HepG2 (cell line): ENCODE data around the gene MSL2. TPM values are rescaled to one million over a fixed set of nuclear protein-coding genes. Genes with fewer than 3 reads are reported as not detected.

Experiments used
- BCL3 ChIP-seq: sonication (generic); formaldehyde crosslinking; IDR thresholded peaks from 2 replicates; pipeline ENCODE4 v1.5.1; 2020; ENCODE audit warnings: mild to moderate bottlenecking, missing genetic modification reagents, moderate library complexity
- BCL6 ChIP-seq: IDR thresholded peaks from 2 replicates; pipeline ENCODE4 v1.6.1; 2016; ENCODE audit warnings: missing genetic modification reagents, missing compliant biosample characterization
- GFI1 ChIP-seq: sonication (generic); formaldehyde crosslinking; IDR thresholded peaks from 2 replicates; pipeline ENCODE4 v1.5.0; 2020; ENCODE audit warnings: missing genetic modification reagents, mild to moderate bottlenecking, borderline replicate concordance
- HOXD1 ChIP-seq: sonication (generic); formaldehyde crosslinking; IDR thresholded peaks from 2 replicates; pipeline ENCODE4 v1.5.0; 2020; ENCODE audit warnings: missing genetic modification reagents
- KMT2A ChIP-seq: sonication (generic); formaldehyde crosslinking; IDR thresholded peaks from 2 replicates; pipeline ENCODE4 v1.4.0; 2020; ENCODE audit warnings: missing genetic modification reagents
- MIER3 ChIP-seq: IDR thresholded peaks from 2 replicates; pipeline ENCODE4 v1.6.1; 2016; ENCODE audit warnings: missing compliant biosample characterization, borderline replicate concordance
- PPARG ChIP-seq: conservative IDR thresholded peaks from 2 replicates; pipeline ENCODE4 v1.6.1; 2016; ENCODE audit warnings: missing biosample characterization, missing genetic modification reagents
- SALL1 ChIP-seq: sonication (generic); formaldehyde crosslinking; IDR thresholded peaks from 2 replicates; pipeline ENCODE4 v1.8.0; 2022; ENCODE audit warnings: mild to moderate bottlenecking, missing genetic modification reagents
- TAF15 ChIP-seq: fragments of 200-400 bp; formaldehyde crosslinking; IDR thresholded peaks from one replicate; pipeline ENCODE4 v1.6.1; 2018; ENCODE audit warnings: mild to moderate bottlenecking, low read depth, low read length; ENCODE audit not compliant: poor library complexity, severe bottlenecking
- ZBTB2 ChIP-seq: sonication (generic); formaldehyde crosslinking; IDR thresholded peaks from 2 replicates; pipeline ENCODE4 v1.8.0; 2022; ENCODE audit warnings: low read depth, missing genetic modification reagents
- ZFYVE20 ChIP-seq: sonication (generic); formaldehyde crosslinking; IDR thresholded peaks from 2 replicates; pipeline ENCODE4 v1.8.0; 2023; ENCODE audit warnings: low read depth, mild to moderate bottlenecking, moderate library complexity, missing genetic modification reagents, borderline replicate concordance
- ZKSCAN8 ChIP-seq: IDR thresholded peaks from 2 replicates; pipeline ENCODE4 v1.6.1; 2016; ENCODE audit warnings: borderline replicate concordance, missing genetic modification reagents, missing compliant biosample characterization
- ZMYM3 ChIP-seq: sonication (generic); formaldehyde crosslinking; IDR thresholded peaks from 2 replicates; pipeline ENCODE4 v1.5.1; 2020; ENCODE audit warnings: mild to moderate bottlenecking, missing genetic modification reagents
- ZNF10 ChIP-seq: sonication (generic); formaldehyde crosslinking; IDR thresholded peaks from 2 replicates; pipeline ENCODE4 v1.4.0; 2020; ENCODE audit warnings: mild to moderate bottlenecking, low read depth, missing genetic modification reagents, borderline replicate concordance
- ZNF598 ChIP-seq: sonication (generic); formaldehyde crosslinking; IDR thresholded peaks from 2 replicates; pipeline ENCODE4 v1.5.1; 2020; ENCODE audit warnings: mild to moderate bottlenecking, missing genetic modification reagents, borderline replicate concordance
- ZUFSP ChIP-seq: sonication (generic); formaldehyde crosslinking; IDR thresholded peaks from 2 replicates; pipeline ENCODE4 v1.9.0; 2021; ENCODE audit warnings: missing genetic modification reagents, mild to moderate bottlenecking, borderline replicate concordance
- polyA plus RNA-seq, 8 experiments: library from polyadenylated mRNA; depleted of rRNA in 3 of 8; stranded (reverse) in 7 of 8; unstranded in 1 of 8; fragments of >200 nt; fragmentation: Illumina TruSeq in 4 of 8; extraction: Trizol in 4 of 8; gene quantifications; 2 replicates each; pipeline versions ENCODE4 v1.2.1 to v1.2.3, GENCODE V29; 2011 to 2016; ENCODE audit warnings: low read depth in 4 of 8, missing spikeins in 1 of 8, mixed read lengths in 1 of 8; ENCODE audit not compliant: insufficient read depth in 1 of 8
- total RNA-seq, 5 experiments: library from RNA; depleted of rRNA; stranded (reverse); fragments of >200 nt; fragmentation: Illumina TruSeq; extraction: Trizol; gene quantifications; 2 replicates each; pipeline ENCODE4 v1.2.3, GENCODE V29; 2016; ENCODE audit warnings: low read depth in 1 of 5
- TF ChIP-seq, protein P1 (sequence below): sonication (generic); formaldehyde crosslinking; IDR thresholded peaks from 2 replicates; pipeline ENCODE4 v1.9.0; 2021; ENCODE audit warnings: missing genetic modification reagents, borderline replicate concordance
- TF ChIP-seq, protein P2 (sequence below): sonication (generic); formaldehyde crosslinking; IDR thresholded peaks from 2 replicates; pipeline ENCODE4 v1.9.0; 2021; ENCODE audit warnings: missing genetic modification reagents, borderline replicate concordance

Gene MSL2
- total and polyA plus RNA-seq, 2 of the 13 experiments (the other 11 are each of a cell fraction or from before 2014, with no cell fraction given): 6.9 to 11.7 TPM

DNA sequence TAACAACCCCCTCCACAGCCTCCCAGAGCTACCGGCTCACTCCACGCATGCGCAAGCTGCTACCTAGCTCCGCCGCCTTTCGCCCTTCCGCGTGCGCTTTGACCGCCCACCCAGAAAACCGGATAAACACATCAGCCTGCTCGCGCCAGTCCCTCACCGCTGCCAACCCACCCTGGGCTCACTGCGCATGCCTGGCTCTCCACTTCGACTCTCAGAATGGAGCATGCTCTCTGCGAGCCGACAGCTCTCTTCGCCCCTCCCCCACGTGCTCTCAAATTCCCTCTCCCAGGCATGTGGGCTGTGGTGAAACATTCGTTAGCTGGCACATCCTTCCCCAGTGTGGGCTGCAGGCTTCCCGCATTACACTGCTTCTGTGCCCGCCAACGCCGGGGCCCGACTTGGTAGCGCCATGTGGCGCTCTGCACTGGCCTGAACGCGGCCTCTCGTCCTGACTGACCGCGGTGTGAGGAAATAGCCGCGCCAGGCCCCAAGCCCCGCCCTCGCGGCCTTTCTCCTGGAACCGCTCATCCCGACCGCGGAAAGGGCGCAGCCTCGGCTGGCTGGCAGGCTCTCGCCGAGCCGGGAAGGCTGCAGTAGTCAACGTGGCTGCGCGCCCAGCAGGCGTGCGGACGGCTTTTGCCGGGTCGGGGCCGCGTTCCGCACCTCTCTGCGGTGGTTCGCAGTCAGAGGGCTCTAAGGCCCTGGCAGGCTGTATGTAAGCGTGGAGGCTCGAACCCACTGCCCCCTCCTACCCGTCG, 445 bp upstream of the MSL2 start (continued):
- TF ChIP-seq KMT2A (CRISPR knock-in tag) (peak; percentile 82; the same call in 1 of the 2 replicates), BCL3 (peak; percentile 99), GFI1 (CRISPR knock-in tag) (peak; percentile 78), BCL6 (CRISPR knock-in tag) (peak; percentile 43; the same call in 1 of the 2 replicates), ZNF598 (CRISPR knock-in tag) (peak; percentile 97), MIER3 (0 out of 2 replicates have a peak, but pooled peaks have one; percentile 28), ZMYM3 (CRISPR knock-in tag) (peak; percentile 92), ZKSCAN8 (CRISPR knock-in tag) (peak; percentile 74; the same call in 1 of the 2 replicates), ZUFSP (CRISPR knock-in tag) (no peak), ZNF10 (CRISPR knock-in tag) (0 out of 2 replicates have a peak, but pooled peaks have one; percentile 24), HOXD1 (CRISPR knock-in tag) (peak; percentile 92), TAF15 (no peak), ZFYVE20 (no peak), SALL1 (peak; percentile 98), PPARG (CRISPR knock-in tag) (peak; percentile 81), ZBTB2 (CRISPR knock-in tag) (peak; percentile 63; the same call in 1 of the 2 replicates)
- TF ChIP-seq, protein P1, sequence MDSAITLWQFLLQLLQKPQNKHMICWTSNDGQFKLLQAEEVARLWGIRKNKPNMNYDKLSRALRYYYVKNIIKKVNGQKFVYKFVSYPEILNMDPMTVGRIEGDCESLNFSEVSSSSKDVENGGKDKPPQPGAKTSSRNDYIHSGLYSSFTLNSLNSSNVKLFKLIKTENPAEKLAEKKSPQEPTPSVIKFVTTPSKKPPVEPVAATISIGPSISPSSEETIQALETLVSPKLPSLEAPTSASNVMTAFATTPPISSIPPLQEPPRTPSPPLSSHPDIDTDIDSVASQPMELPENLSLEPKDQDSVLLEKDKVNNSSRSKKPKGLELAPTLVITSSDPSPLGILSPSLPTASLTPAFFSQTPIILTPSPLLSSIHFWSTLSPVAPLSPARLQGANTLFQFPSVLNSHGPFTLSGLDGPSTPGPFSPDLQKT: peak; percentile 90
- TF ChIP-seq, protein P2, sequence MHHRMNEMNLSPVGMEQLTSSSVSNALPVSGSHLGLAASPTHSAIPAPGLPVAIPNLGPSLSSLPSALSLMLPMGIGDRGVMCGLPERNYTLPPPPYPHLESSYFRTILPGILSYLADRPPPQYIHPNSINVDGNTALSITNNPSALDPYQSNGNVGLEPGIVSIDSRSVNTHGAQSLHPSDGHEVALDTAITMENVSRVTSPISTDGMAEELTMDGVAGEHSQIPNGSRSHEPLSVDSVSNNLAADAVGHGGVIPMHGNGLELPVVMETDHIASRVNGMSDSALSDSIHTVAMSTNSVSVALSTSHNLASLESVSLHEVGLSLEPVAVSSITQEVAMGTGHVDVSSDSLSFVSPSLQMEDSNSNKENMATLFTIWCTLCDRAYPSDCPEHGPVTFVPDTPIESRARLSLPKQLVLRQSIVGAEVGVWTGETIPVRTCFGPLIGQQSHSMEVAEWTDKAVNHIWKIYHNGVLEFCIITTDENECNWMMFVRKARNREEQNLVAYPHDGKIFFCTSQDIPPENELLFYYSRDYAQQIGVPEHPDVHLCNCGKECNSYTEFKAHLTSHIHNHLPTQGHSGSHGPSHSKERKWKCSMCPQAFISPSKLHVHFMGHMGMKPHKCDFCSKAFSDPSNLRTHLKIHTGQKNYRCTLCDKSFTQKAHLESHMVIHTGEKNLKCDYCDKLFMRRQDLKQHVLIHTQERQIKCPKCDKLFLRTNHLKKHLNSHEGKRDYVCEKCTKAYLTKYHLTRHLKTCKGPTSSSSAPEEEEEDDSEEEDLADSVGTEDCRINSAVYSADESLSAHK (CRISPR knock-in tag): no peak; the same call in 1 of the 2 replicates
